Peyer's patch (tissue), 4 donors: ENCODE data around the gene ESRP2.

Source experiments
- POLR2A ChIP-seq, 2 donors: fragments of 450-650 bp; IDR thresholded peaks; one replicate each; pipeline ENCODE4 v1.5.1; 2017; ENCODE audit warnings: antibody characterized with exemption in 2 of 2, mild to moderate bottlenecking in 2 of 2, moderate library complexity in 2 of 2
- TF ChIP-seq, protein P1 (sequence below), 6 experiments: fragments of 450-650 bp in 4 of 6; fragments of 200-600 bp in 2 of 6; sonication (generic) in 1 of 6; IDR thresholded peaks; one replicate each; pipeline ENCODE4 v1.5.1; 2017 to 2019; ENCODE audit warnings: antibody characterized with exemption in 6 of 6, mild to moderate bottlenecking in 3 of 6, moderate library complexity in 1 of 6

DNA sequence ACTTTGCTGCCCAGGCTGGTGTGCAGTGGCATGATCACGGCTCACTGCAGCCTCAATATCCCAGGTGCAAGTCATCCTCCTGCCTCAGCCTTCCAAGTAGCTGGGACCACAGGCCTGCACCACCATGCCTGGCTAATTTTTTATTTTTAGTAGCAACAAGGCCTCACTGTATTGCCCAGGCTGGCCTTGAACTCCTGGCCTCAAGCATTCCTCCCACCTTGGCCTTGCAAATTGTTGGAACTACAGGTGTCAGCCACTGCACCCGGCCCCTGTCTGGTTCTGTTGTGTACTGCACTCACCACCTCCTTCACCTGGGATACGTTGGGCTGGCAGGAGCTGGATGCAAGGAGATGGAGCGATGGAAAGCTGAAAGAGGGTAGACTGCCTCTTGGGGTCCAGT is 17.8 kb upstream of the ESRP2 start:
- TF ChIP-seq, protein P1, sequence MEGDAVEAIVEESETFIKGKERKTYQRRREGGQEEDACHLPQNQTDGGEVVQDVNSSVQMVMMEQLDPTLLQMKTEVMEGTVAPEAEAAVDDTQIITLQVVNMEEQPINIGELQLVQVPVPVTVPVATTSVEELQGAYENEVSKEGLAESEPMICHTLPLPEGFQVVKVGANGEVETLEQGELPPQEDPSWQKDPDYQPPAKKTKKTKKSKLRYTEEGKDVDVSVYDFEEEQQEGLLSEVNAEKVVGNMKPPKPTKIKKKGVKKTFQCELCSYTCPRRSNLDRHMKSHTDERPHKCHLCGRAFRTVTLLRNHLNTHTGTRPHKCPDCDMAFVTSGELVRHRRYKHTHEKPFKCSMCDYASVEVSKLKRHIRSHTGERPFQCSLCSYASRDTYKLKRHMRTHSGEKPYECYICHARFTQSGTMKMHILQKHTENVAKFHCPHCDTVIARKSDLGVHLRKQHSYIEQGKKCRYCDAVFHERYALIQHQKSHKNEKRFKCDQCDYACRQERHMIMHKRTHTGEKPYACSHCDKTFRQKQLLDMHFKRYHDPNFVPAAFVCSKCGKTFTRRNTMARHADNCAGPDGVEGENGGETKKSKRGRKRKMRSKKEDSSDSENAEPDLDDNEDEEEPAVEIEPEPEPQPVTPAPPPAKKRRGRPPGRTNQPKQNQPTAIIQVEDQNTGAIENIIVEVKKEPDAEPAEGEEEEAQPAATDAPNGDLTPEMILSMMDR (IDR thresholded peaks at IDR 0.05): no peak
- TF ChIP-seq POLR2A (IDR thresholded peaks at IDR 0.05): no peak
